A204.1 (cell line): ENCODE data around the gene ACBD6.
"Not testable (repeated sequence)": the region's sequence is repeated elsewhere in the genome, so short reads cannot be mapped to it uniquely, and the experiment has no call there.

Source experiments
- FAIRE-seq: peaks from 2 replicates; lab custom pipeline; 2012; peaks lifted over from hg19 to GRCh38; lab: Jason Lieb, UNC

ACBD6 gene

GRCh38 chr1:180415236-180415848 is 87.0 kb downstream of the ACBD6 start:
- no peak for FAIRE-seq

- no peak for FAIRE-seq
These were observed 89.8 kb downstream of the ACBD6 start for GRCh38 chr1:180412583-180412982.

GRCh38 chr1:180408128-180408527 is 94.2 kb downstream of the ACBD6 start:
- not testable (repeated sequence) for FAIRE-seq

GRCh38 chr1:180407051-180407450 is 95.3 kb downstream of the ACBD6 start:
- FAIRE-seq, result no peak

GRCh38 chr1:180402551-180402950 is 99.8 kb downstream of the ACBD6 start:
- FAIRE-seq, result no peak

- no peak for FAIRE-seq
These were observed 100.4 kb downstream of the ACBD6 start for GRCh38 chr1:180402001-180402400.

GRCh38 chr1:180397175-180397574 is 105.2 kb downstream of the ACBD6 start:
- FAIRE-seq, result no peak

- FAIRE-seq, result no peak
These were observed 109.8 kb downstream of the ACBD6 start for GRCh38 chr1:180392427-180393145.

- no peak for FAIRE-seq
These were observed 110.4 kb downstream of the ACBD6 start for GRCh38 chr1:180392020-180392419.

GRCh38 chr1:180387413-180387812 is 115.0 kb downstream of the ACBD6 start:
- no peak for FAIRE-seq

- FAIRE-seq, result no peak
These were observed 115.5 kb downstream of the ACBD6 start for GRCh38 chr1:180386745-180387367.

GRCh38 chr1:180385144-180385543 is 117.2 kb downstream of the ACBD6 start:
- FAIRE-seq, result no peak

- FAIRE-seq, result no peak
These were observed 117.9 kb downstream of the ACBD6 start for GRCh38 chr1:180384286-180385005.

GRCh38 chr1:180382326-180383115 is 119.9 kb downstream of the ACBD6 start:
- no peak for FAIRE-seq

- FAIRE-seq, result no peak
These were observed 121.2 kb downstream of the ACBD6 start for GRCh38 chr1:180381184-180381580.

GRCh38 chr1:180380259-180381183 is 121.9 kb downstream of the ACBD6 start:
- no peak for FAIRE-seq

- FAIRE-seq, result no peak
These were observed 125.6 kb downstream of the ACBD6 start for GRCh38 chr1:180376800-180377199.

- FAIRE-seq, result no peak
These were observed 126.1 kb downstream of the ACBD6 start for GRCh38 chr1:180376253-180376652.

- no peak for FAIRE-seq
These were observed 129.6 kb downstream of the ACBD6 start for GRCh38 chr1:180372728-180373127.

- FAIRE-seq, result no peak
These were observed 131.8 kb downstream of the ACBD6 start for GRCh38 chr1:180370597-180370996.

- FAIRE-seq, result no peak
These were observed 132.2 kb downstream of the ACBD6 start for GRCh38 chr1:180370188-180370587.
